Thyroid gland (tissue), 4 donors: ENCODE measurements around the gene PCBP3.

Experiments used
- POLR2A ChIP-seq, 2 donors: fragments of 450-650 bp; IDR thresholded peaks; one replicate each; pipeline ENCODE4 v1.6.1; 2017; ENCODE audit warnings: antibody characterized with exemption in 2 of 2, mild to moderate bottlenecking in 2 of 2, moderate library complexity in 1 of 2
- TF ChIP-seq, protein P1 (sequence below), 6 experiments: fragments of 200-600 bp in 3 of 6; fragments of 450-650 bp in 3 of 6; sonication (generic) in 3 of 6; IDR thresholded peaks; one replicate each; pipeline ENCODE4 v1.5.1; 2016 to 2019; ENCODE audit warnings: antibody characterized with exemption in 6 of 6, mild to moderate bottlenecking in 2 of 6, inconsistent platforms in 1 of 6, moderate library complexity in 1 of 6

DNA sequence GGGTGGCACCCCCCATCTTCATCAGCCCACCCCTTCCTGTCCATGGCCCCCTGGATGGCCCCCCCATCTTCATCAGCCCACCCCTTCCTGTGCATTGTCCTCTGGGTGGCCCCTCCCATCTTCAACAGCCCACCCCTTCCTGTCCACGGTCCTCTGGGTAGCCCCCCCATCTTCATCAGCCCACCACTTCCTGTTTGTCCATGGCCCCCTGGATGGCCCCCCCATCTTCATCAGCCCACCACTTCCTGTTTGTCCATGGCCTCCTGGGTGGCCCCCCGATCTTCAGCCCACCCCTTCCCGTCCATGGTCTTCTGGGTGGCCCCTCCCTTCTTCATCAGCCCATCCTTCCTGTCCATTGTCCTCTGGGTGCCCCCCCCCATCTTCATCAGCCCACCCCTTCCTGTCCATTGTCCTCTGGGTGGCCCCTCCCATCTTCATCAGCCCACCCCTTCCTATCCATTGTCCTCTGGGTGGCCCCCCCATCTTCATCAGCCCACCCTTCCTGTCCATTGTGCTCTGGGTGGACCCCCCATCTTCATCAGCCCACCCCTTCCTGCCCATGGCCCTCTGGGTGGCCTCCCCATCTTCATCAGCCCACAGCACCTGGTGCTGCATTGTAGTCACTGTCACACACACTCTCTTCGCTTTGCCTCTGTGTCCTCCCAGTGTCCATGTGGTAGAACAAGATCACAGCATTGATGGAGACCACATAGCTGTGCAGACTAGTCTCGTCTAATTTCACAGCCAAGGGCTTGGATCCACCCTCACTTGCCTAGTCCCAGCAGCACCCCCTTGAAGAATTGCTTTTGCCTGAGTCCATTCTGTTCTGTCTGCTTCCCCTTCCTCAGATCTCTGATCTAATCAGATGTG is 95.9 kb downstream of the PCBP3 start:
- TF ChIP-seq POLR2A (IDR thresholded peaks at IDR 0.05): no peak
- TF ChIP-seq, protein P1, sequence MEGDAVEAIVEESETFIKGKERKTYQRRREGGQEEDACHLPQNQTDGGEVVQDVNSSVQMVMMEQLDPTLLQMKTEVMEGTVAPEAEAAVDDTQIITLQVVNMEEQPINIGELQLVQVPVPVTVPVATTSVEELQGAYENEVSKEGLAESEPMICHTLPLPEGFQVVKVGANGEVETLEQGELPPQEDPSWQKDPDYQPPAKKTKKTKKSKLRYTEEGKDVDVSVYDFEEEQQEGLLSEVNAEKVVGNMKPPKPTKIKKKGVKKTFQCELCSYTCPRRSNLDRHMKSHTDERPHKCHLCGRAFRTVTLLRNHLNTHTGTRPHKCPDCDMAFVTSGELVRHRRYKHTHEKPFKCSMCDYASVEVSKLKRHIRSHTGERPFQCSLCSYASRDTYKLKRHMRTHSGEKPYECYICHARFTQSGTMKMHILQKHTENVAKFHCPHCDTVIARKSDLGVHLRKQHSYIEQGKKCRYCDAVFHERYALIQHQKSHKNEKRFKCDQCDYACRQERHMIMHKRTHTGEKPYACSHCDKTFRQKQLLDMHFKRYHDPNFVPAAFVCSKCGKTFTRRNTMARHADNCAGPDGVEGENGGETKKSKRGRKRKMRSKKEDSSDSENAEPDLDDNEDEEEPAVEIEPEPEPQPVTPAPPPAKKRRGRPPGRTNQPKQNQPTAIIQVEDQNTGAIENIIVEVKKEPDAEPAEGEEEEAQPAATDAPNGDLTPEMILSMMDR (IDR thresholded peaks at IDR 0.05): no peak
